D341Med (cell line): ENCODE data around the gene ART1.
"Not testable (repeated sequence)": the region's sequence is repeated elsewhere in the genome, so short reads cannot be mapped to it uniquely, and the experiment has no call there.

Experiments
- DNase-seq: peaks from one replicate; pipeline ENCODE4 v3.0.0; 2012; ENCODE audit warnings: low spot score

ART1 gene

GRCh38 chr11:3644817-3645235, at the start of gene ART1:
Gene ART1, plus strand, starts transcription at chr11:3645128. Its CDS starts 14,086 bp downstream, at chr11:3659214.
- no peak for DNase-seq

- DNase-seq: not testable (repeated sequence)
These were observed 47.2 kb upstream of the ART1 start for GRCh38 chr11:3597743-3598142.

GRCh38 chr11:3600201-3600600, 44.7 kb upstream of the ART1 start:
- DNase-seq: not testable (repeated sequence)

GRCh38 chr11:3604167-3604566, 40.8 kb upstream of the ART1 start:
- no peak for DNase-seq

- no peak for DNase-seq
These were observed 39.7 kb upstream of the ART1 start for GRCh38 chr11:3605283-3605662.

GRCh38 chr11:3605771-3606203, 39.1 kb upstream of the ART1 start:
- no peak for DNase-seq

- peak; percentile 68 for DNase-seq
These were observed 35.3 kb upstream of the ART1 start for GRCh38 chr11:3609416-3610265.

GRCh38 chr11:3610846-3611245, 34.1 kb upstream of the ART1 start:
- DNase-seq: no peak

GRCh38 chr11:3611976-3612678, 32.8 kb upstream of the ART1 start:
- no peak for DNase-seq

GRCh38 chr11:3613998-3614741, 30.8 kb upstream of the ART1 start:
- DNase-seq: peak; percentile 10

GRCh38 chr11:3614742-3615171, 30.2 kb upstream of the ART1 start:
- DNase-seq: peak; percentile 16

- DNase-seq: no peak
These were observed 28.9 kb upstream of the ART1 start for GRCh38 chr11:3615998-3616397.

GRCh38 chr11:3616721-3617460, 28.0 kb upstream of the ART1 start:
- no peak for DNase-seq

- DNase-seq: no peak
These were observed 26.9 kb upstream of the ART1 start for GRCh38 chr11:3617990-3618389.

- DNase-seq: no peak
These were observed 22.4 kb upstream of the ART1 start for GRCh38 chr11:3622521-3622920.

GRCh38 chr11:3623121-3623520, 21.8 kb upstream of the ART1 start:
- DNase-seq: no peak

GRCh38 chr11:3623767-3624458, 21.0 kb upstream of the ART1 start:
- no peak for DNase-seq

- DNase-seq: no peak
These were observed 18.5 kb upstream of the ART1 start for GRCh38 chr11:3626250-3626960.

- no peak for DNase-seq
These were observed 17.6 kb upstream of the ART1 start for GRCh38 chr11:3627291-3627690.

- no peak for DNase-seq
These were observed 13.6 kb upstream of the ART1 start for GRCh38 chr11:3631331-3631730.
